ENCODE results near the gene TUFT1.

The TUFT1 gene

GRCh38 chr1:151529781-151530180 is 10.3 kb upstream of the TUFT1 start:
- Histone ChIP-seq H3K9ac (ENCODE audit: low read depth, low read length) (no peak overlapping the region), H3K36me3 (ENCODE audit: control insufficient read depth, insufficient read depth, low read length) (peaks cover 18% of the 10 kb centered on the region), H3K4me1 (ENCODE audit: control insufficient read depth, insufficient read depth, low read length) (no peaks in the 10 kb centered on the region), H3K4me3 (ENCODE audit: low read depth, low read length) (no peak overlapping the region), H3K27me3 (ENCODE audit: control insufficient read depth, insufficient read depth, low read length) (no peaks in the 10 kb centered on the region), H3K9me3 (ENCODE audit: control insufficient read depth, insufficient read depth, low read length) (no peaks in the 10 kb centered on the region)

DNA sequence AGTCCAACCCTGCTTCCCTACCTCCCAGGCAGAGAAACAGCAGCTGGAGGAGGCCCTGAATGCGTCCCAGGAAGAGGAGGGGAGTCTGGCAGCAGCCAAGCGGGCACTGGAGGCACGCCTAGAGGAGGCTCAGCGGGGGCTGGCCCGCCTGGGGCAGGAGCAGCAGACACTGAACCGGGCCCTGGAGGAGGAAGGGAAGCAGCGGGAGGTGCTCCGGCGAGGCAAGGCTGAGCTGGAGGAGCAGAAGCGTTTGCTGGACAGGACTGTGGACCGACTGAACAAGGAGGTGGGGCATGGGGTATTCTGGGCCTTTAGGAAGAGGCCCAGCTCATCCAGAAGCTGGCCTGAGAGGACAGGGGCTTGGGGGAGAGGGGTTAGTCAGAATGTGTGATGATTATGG is 9.6 kb upstream of the TUFT1 start:
- Histone ChIP-seq H3K4me1 (ENCODE audit: control insufficient read depth, insufficient read depth, low read length) (no peaks in the 10 kb centered on the region), H3K4me3 (ENCODE audit: low read depth, low read length) (no peak overlapping the region), H3K36me3 (ENCODE audit: control insufficient read depth, insufficient read depth, low read length) (peaks cover 18% of the 10 kb centered on the region), H3K27me3 (ENCODE audit: control insufficient read depth, insufficient read depth, low read length) (no peaks in the 10 kb centered on the region), H3K9me3 (ENCODE audit: control insufficient read depth, insufficient read depth, low read length) (no peaks in the 10 kb centered on the region), H3K9ac (ENCODE audit: low read depth, low read length) (no peak overlapping the region)

DNA sequence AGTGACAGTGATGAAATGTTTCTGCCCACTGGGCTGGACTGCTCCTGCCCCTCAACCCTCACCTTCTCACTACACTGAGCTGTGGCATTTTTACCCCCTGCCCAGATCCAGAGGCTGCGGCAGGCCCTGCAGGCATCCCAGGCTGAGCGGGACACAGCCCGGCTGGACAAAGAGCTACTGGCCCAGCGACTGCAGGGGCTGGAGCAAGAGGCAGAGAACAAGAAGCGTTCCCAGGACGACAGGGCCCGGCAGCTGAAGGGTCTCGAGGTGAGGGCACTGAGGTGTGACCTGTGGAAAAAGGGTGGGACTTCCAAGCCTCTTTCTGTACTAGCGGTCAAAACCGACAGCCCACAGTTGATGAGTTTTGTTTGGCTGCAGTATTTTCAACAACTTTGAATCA is 6.2 kb upstream of the TUFT1 start:
- Histone ChIP-seq H3K9me3 (ENCODE audit: control insufficient read depth, insufficient read depth, low read length) (no peaks in the 10 kb centered on the region), H3K36me3 (ENCODE audit: control insufficient read depth, insufficient read depth, low read length) (peaks cover 27% of the 10 kb centered on the region), H3K9ac (ENCODE audit: low read depth, low read length) (no peak overlapping the region), H3K4me1 (ENCODE audit: control insufficient read depth, insufficient read depth, low read length) (no peaks in the 10 kb centered on the region), H3K4me3 (ENCODE audit: low read depth, low read length) (no peak overlapping the region), H3K27me3 (ENCODE audit: control insufficient read depth, insufficient read depth, low read length) (no peaks in the 10 kb centered on the region)

GRCh38 chr1:151534662-151535278 is 5.3 kb upstream of the TUFT1 start:
- H3K9ac ChIP-seq (ENCODE audit: low read depth, low read length): no peak overlapping the region
- peaks cover 20% of the 10 kb centered on the region for H3K36me3 ChIP-seq (ENCODE audit: control insufficient read depth, insufficient read depth, low read length)
- H3K9me3 ChIP-seq (ENCODE audit: control insufficient read depth, insufficient read depth, low read length): no peaks in the 10 kb centered on the region
- no peak overlapping the region for H3K4me3 ChIP-seq (ENCODE audit: low read depth, low read length)
- H3K4me1 ChIP-seq (ENCODE audit: control insufficient read depth, insufficient read depth, low read length): peaks cover 4% of the 10 kb centered on the region
- no peaks in the 10 kb centered on the region for H3K27me3 ChIP-seq (ENCODE audit: control insufficient read depth, insufficient read depth, low read length)

DNA sequence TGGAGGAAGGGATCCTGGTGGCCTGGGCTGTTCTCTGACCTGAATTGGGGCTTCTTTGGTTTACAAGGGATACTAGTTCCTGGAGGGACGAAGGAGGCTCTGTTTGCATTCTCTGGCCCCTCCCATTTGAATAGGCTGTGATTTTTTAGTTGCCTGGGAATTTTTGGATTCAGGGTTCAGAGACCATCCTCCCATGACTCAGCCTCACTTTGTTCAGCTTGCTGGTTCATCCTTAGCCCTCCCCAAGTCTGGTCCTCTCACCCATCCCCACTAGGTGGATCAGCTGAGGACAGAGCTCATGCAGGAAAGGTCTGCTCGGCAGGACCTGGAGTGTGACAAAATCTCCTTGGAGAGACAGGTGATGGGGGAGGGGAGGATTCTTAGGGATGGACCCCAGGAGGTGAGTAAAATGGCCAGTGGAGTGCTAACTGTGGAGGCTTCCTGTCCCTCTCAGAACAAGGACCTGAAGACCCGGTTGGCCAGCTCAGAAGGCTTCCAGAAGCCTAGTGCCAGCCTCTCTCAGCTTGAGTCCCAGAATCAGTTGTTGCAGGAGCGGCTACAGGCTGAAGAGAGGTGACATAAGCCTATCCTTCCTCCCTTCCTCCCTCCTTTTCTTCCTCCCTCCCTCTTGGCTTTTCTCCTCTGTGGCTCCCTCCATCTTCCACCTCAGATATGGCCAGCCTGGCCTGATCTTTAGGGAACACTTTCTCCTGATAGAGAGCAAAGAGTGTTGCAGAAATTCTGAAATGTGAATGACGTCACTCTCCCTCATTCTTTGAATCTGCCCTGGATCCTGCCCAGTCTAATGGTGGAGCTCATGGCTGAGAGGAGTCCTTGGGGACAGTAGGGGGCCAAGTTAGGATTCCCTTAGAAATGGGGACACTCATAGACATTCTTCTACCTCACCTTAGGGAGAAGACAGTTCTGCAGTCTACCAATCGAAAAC is 4.5 kb upstream of the TUFT1 start:
- H3K27me3 ChIP-seq (ENCODE audit: control insufficient read depth, insufficient read depth, low read length): no peaks in the 10 kb centered on the region
- H3K4me3 ChIP-seq (ENCODE audit: low read depth, low read length): no peak overlapping the region
- H3K4me1 ChIP-seq (ENCODE audit: control insufficient read depth, insufficient read depth, low read length): peaks cover 4% of the 10 kb centered on the region
- H3K9me3 ChIP-seq (ENCODE audit: control insufficient read depth, insufficient read depth, low read length): no peaks in the 10 kb centered on the region
- H3K9ac ChIP-seq (ENCODE audit: low read depth, low read length): no peak overlapping the region
- peaks cover 17% of the 10 kb centered on the region for H3K36me3 ChIP-seq (ENCODE audit: control insufficient read depth, insufficient read depth, low read length)

DNA sequence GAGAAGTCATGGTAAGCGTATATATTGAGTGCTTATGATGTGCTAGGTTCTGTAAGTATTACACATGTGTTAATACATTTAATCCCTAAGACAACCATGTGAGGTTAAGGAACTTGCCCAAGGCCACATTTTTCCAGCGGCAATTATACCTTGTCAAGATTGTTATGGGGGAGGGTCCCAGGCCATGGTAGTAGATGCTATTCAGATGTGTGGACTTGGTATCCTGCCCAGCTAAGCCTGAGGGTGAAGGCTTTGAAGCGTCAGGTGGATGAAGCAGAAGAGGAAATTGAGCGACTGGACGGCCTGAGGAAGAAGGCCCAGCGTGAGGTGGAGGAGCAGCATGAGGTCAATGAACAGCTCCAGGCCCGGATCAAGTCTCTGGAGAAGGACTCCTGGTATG is 3.6 kb upstream of the TUFT1 start:
- Histone ChIP-seq H3K4me3 (ENCODE audit: low read depth, low read length) (no peak overlapping the region), H3K9ac (ENCODE audit: low read depth, low read length) (no peak overlapping the region), H3K36me3 (ENCODE audit: control insufficient read depth, insufficient read depth, low read length) (peaks cover 17% of the 10 kb centered on the region), H3K27me3 (ENCODE audit: control insufficient read depth, insufficient read depth, low read length) (peaks cover 4% of the 10 kb centered on the region), H3K4me1 (ENCODE audit: control insufficient read depth, insufficient read depth, low read length) (peaks cover 7% of the 10 kb centered on the region), H3K9me3 (ENCODE audit: control insufficient read depth, insufficient read depth, low read length) (no peaks in the 10 kb centered on the region)

- Histone ChIP-seq H3K4me1 (ENCODE audit: control insufficient read depth, insufficient read depth, low read length) (peaks cover 7% of the 10 kb centered on the region), H3K4me3 (ENCODE audit: low read depth, low read length) (no peak overlapping the region), H3K9me3 (ENCODE audit: control insufficient read depth, insufficient read depth, low read length) (no peaks in the 10 kb centered on the region), H3K27me3 (ENCODE audit: control insufficient read depth, insufficient read depth, low read length) (peaks cover 7% of the 10 kb centered on the region), H3K9ac (ENCODE audit: low read depth, low read length) (no peak overlapping the region), H3K36me3 (ENCODE audit: control insufficient read depth, insufficient read depth, low read length) (peaks cover 15% of the 10 kb centered on the region)
Observed at GRCh38 chr1:151537112-151537511, 3.0 kb upstream of the TUFT1 start.

DNA sequence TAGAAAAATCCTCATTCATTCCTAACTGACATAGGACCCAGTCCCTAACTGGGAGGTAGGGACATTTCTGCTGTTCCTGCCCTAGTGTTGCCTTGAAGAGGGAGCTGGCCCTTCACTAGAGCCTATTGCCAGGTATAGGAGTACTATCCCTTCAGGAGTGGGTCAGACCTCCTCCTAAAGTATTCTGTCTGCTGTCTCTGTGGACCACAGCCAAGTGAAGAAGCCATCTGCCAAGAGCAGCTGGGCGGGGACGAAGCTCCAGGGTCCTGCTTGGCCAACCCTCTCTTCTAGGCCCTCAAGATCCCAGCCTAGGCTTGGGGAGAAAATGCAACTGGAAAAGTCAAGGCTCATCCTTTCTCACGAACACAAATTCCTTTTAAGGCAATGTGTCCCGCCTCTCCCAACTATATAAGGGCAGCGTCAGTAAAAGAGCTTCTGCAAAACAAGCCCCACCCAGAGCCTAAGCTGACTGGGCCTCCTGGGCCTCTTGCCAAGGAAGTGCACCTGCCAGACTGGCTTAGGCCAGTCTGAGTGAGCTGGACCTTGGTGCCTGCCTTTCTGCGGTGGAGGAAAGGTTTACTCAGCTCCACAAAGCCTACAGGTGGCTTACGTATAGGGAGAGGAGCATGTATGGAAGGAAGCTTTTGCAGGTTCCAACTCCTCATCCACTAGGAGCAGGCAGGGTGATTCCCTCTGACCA is 638 bp upstream of the TUFT1 start:
- H3K36me3 ChIP-seq (ENCODE audit: control insufficient read depth, insufficient read depth, low read length): peaks cover 10% of the 10 kb centered on the region
- H3K4me1 ChIP-seq (ENCODE audit: control insufficient read depth, insufficient read depth, low read length): peaks cover 7% of the 10 kb centered on the region
- H3K9me3 ChIP-seq (ENCODE audit: control insufficient read depth, insufficient read depth, low read length): no peaks in the 10 kb centered on the region
- H3K4me3 ChIP-seq (ENCODE audit: low read depth, low read length): peak overlapping the region; percentile 97
- peaks cover 7% of the 10 kb centered on the region for H3K27me3 ChIP-seq (ENCODE audit: control insufficient read depth, insufficient read depth, low read length)
- H3K9ac ChIP-seq (ENCODE audit: low read depth, low read length): no peak overlapping the region

GRCh38 chr1:151540982-151541377 is 871 bp downstream of the TUFT1 start:
- Histone ChIP-seq H3K9ac (ENCODE audit: low read depth, low read length) (peak overlapping the region; percentile 81), H3K27me3 (ENCODE audit: control insufficient read depth, insufficient read depth, low read length) (peaks cover 7% of the 10 kb centered on the region), H3K4me3 (ENCODE audit: low read depth, low read length) (peak overlapping the region; percentile 97), H3K36me3 (ENCODE audit: control insufficient read depth, insufficient read depth, low read length) (peaks cover 6% of the 10 kb centered on the region), H3K4me1 (ENCODE audit: control insufficient read depth, insufficient read depth, low read length) (peaks cover 7% of the 10 kb centered on the region), H3K9me3 (ENCODE audit: control insufficient read depth, insufficient read depth, low read length) (no peaks in the 10 kb centered on the region)

DNA sequence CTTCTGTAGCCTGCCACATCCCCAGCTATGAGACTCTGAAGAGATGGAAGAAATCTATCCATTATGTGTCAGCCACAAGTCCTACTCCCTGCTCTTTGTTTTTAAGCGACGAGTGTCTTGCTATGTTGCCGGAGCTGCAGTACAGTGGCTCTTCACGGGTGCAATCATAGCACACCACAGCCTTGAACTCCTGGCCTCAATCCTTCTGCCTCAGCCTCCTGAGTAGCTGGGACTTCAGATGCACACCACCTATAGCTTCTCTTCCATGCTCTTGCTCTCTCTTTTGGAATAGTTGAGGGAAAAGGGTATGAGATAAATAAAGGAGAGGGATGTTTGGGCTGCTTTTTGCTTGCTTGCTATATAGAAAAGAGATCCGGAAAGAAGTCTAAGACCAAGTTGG is 1.6 kb downstream of the TUFT1 start:
- peaks cover 7% of the 10 kb centered on the region for H3K27me3 ChIP-seq (ENCODE audit: control insufficient read depth, insufficient read depth, low read length)
- H3K4me3 ChIP-seq (ENCODE audit: low read depth, low read length): peak overlapping the region; percentile 97
- H3K9me3 ChIP-seq (ENCODE audit: control insufficient read depth, insufficient read depth, low read length): no peaks in the 10 kb centered on the region
- peaks cover 8% of the 10 kb centered on the region for H3K4me1 ChIP-seq (ENCODE audit: control insufficient read depth, insufficient read depth, low read length)
- no peak overlapping the region for H3K9ac ChIP-seq (ENCODE audit: low read depth, low read length)
- peaks cover 4% of the 10 kb centered on the region for H3K36me3 ChIP-seq (ENCODE audit: control insufficient read depth, insufficient read depth, low read length)

DNA sequence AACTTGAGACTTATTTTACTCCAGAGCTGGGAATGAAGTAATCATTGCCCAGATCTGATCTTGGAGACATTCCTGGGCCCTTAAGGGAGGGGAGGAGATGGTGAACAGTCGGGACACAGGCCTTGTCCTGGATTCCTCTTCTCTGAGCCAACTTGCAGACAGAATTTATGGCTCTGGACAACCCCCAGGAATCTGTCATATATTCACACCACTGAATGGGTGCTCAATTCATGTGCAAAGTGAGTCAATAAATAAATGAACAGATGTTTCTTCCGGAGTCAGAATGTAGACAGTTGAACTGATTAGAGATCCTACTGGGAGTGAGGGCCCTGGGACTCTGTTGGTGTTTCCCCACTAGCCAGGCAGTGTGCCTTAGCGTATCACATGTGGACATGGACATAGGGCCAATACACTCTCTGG is 2.6 kb downstream of the TUFT1 start:
- Histone ChIP-seq H3K36me3 (ENCODE audit: control insufficient read depth, insufficient read depth, low read length) (no peaks in the 10 kb centered on the region), H3K4me1 (ENCODE audit: control insufficient read depth, insufficient read depth, low read length) (peaks cover 16% of the 10 kb centered on the region), H3K9me3 (ENCODE audit: control insufficient read depth, insufficient read depth, low read length) (no peaks in the 10 kb centered on the region), H3K27me3 (ENCODE audit: control insufficient read depth, insufficient read depth, low read length) (peaks cover 7% of the 10 kb centered on the region), H3K4me3 (ENCODE audit: low read depth, low read length) (no peak overlapping the region), H3K9ac (ENCODE audit: low read depth, low read length) (no peak overlapping the region)

Data from iPS-15b (cell line).